Tibial nerve (tissue), 4 donors: ENCODE data around the gene OR51D1. TPM values are rescaled to one million over a fixed set of nuclear protein-coding genes. Genes with fewer than 3 reads are reported as not detected.

Experiments
- DNase-seq, 2 donors: peaks; one replicate each; pipeline ENCODE4 v3.0.0-alpha.2; 2019; ENCODE audit warnings: low spot score in 2 of 2
- H3K27ac ChIP-seq, 4 donors: fragments of 200-600 bp; sonication (generic) in 3 of 4; one replicate each; pipeline ENCODE4 v1.5.1; 2017 to 2019; ENCODE audit warnings: mild to moderate bottlenecking in 1 of 4
- H3K27me3 ChIP-seq, 2 donors: fragments of 200-600 bp; sonication (generic) in 1 of 2; one replicate each; pipeline versions ENCODE4 v1.5.1 to v1.6.0; 2017 to 2019
- H3K36me3 ChIP-seq, 3 donors: fragments of 200-600 bp; sonication (generic); one replicate each; pipeline ENCODE4 v1.5.1; 2018 to 2019
- H3K4me1 ChIP-seq, 4 donors: fragments of 200-600 bp; sonication (generic) in 3 of 4; one replicate each; pipeline ENCODE4 v1.5.1; 2017 to 2019
- H3K4me3 ChIP-seq, 4 donors: fragments of 200-600 bp; sonication (generic) in 3 of 4; one replicate each; pipeline ENCODE4 v1.5.1; 2017 to 2019; ENCODE audit warnings: mild to moderate bottlenecking in 1 of 4, moderate library complexity in 1 of 4
- H3K9me3 ChIP-seq, 4 donors: fragments of 200-600 bp; sonication (generic) in 3 of 4; one replicate each; pipeline ENCODE4 v1.5.1; 2017 to 2019
- CTCF ChIP-seq, 5 experiments: fragments of 200-600 bp in 3 of 5; fragments of 450-650 bp in 2 of 5; sonication (generic) in 3 of 5; IDR thresholded peaks; one replicate each; pipeline ENCODE4 v1.5.1; 2016 to 2019; ENCODE audit warnings: antibody characterized with exemption in 5 of 5, mild to moderate bottlenecking in 3 of 5, moderate library complexity in 2 of 5
- EP300 ChIP-seq, 2 donors: sonication (generic); formaldehyde crosslinking; IDR thresholded peaks; one replicate each; pipeline ENCODE4 v1.6.1; 2017; ENCODE audit warnings: antibody characterized with exemption in 2 of 2, mild to moderate bottlenecking in 1 of 2
- POLR2A ChIP-seq, 2 donors: fragments of 450-650 bp; IDR thresholded peaks; one replicate each; pipeline ENCODE4 v1.6.1; 2017; ENCODE audit warnings: antibody characterized with exemption in 2 of 2, mild to moderate bottlenecking in 2 of 2, moderate library complexity in 2 of 2
- WGBS, 2 donors: methylation state at CpG; one replicate each; pipeline ENCODE4 v1.1.5; 2018; 5-methylcytosine and 5-hydroxymethylcytosine counted together
- total RNA-seq, 4 donors: library from RNA; depleted of rRNA; stranded (reverse); fragments of >200 nt; gene quantifications; one replicate each; pipeline ENCODE4 v1.1.0, GENCODE V29; 2016

OR51D1 gene
- total RNA-seq, 4 donors from 2014 or later = not detected

DNA sequence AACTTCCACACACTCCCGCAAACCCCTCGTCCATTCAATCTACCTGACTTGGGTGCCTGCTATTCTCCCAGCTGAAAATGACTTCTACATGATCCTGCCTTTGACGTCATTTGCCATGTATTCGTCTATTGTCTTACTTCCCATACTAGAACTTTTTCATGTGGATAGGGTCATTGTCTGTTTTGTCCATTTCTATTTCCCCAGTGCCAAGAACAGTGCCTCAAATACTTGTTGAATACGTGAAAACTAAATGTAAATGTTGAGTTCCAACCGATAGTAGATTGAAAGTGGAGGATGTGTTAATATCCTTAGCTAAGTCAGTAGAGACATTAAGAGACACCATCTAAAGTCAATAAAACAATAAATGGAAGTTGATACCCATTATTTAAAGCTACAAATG is 30.2 kb upstream of the OR51D1 start:
- 38% methylated on average over 6 of the region's 6 CpGs for WGBS, 2 donors
- Histone ChIP-seq H3K27ac (peak overlapping the region; percentile 83 to 94 (median 89)), H3K4me3 (peak overlapping the region; percentile 62 to 78 (median 64)), H3K27me3 (no peaks in the 10 kb centered on the region), H3K9me3 (no peaks in the 10 kb centered on the region), H3K36me3 (peaks cover under 1 to 32% (median 2%) of the 10 kb centered on the region in 3 donors), H3K4me1 (peaks cover 0 to 27% (median 11%) of the 10 kb centered on the region in 4 donors)
- TF ChIP-seq CTCF (IDR thresholded peaks at IDR 0.05) = no peak
- TF ChIP-seq EP300 (IDR thresholded peaks at IDR 0.05) = no peak
- TF ChIP-seq POLR2A (IDR thresholded peaks at IDR 0.05) = no peak
- no peak for DNase-seq

GRCh38 chr11:4607781-4608666 is 29.3 kb upstream of the OR51D1 start, which contains the start of gene TRIM68:
Gene TRIM68 (minus strand): TSS chr11:4608231. CDS start chr11:4605504, 2,727 bp downstream.
- H3K36me3 ChIP-seq = peaks cover 0 to 22% (median 0%) of the 10 kb centered on the region in 3 donors
- no peaks in the 10 kb centered on the region for H3K9me3 ChIP-seq
- peak within 1 kb of the TSS; percentile 62 to 78 (median 64) for H3K4me3 ChIP-seq
- TF ChIP-seq EP300 (IDR thresholded peaks at IDR 0.05) (peak in 1 of 2 donors; percentile 80), CTCF (IDR thresholded peaks at IDR 0.05) (peak in 1 of 5 experiments; percentile 35), POLR2A (IDR thresholded peaks at IDR 0.05) (peak; percentile 59 to 77)
- 4 to 5% methylated on average over 37 to 38 of the region's 43 CpGs for WGBS, 2 donors
- DNase-seq = peak; percentile 92
- no peaks in the 10 kb centered on the region for H3K27me3 ChIP-seq
- H3K27ac ChIP-seq = peak within 1 kb of the TSS; percentile 83 to 94 (median 89)
- peaks cover 0 to 27% (median 11%) of the 10 kb centered on the region in 4 donors for H3K4me1 ChIP-seq

- TF ChIP-seq EP300 (IDR thresholded peaks at IDR 0.05) = no peak
- no peak for TF ChIP-seq CTCF (IDR thresholded peaks at IDR 0.05)
- TF ChIP-seq POLR2A (IDR thresholded peaks at IDR 0.05) = no peak
- Histone ChIP-seq H3K27ac (no peak overlapping the region), H3K27me3 (no peaks in the 10 kb centered on the region), H3K4me3 (peak overlapping the region in 1 of 4 donors; percentile 9), H3K9me3 (no peaks in the 10 kb centered on the region), H3K36me3 (no peaks in the 10 kb centered on the region), H3K4me1 (peaks cover 0 to 24% (median 11%) of the 10 kb centered on the region in 4 donors)
- DNase-seq = no peak
- WGBS, 2 donors = 46 to 50% methylated on average over 3 of the region's 3 CpGs
Observed at GRCh38 chr11:4610258-4610935, 26.9 kb upstream of the OR51D1 start.

- Histone ChIP-seq H3K9me3 (no peaks in the 10 kb centered on the region), H3K4me3 (no peak overlapping the region), H3K4me1 (peaks cover 0 to 11% (median 3%) of the 10 kb centered on the region in 4 donors), H3K27ac (no peak overlapping the region), H3K36me3 (no peaks in the 10 kb centered on the region), H3K27me3 (no peaks in the 10 kb centered on the region)
- TF ChIP-seq POLR2A (IDR thresholded peaks at IDR 0.05) = no peak
- TF ChIP-seq CTCF (IDR thresholded peaks at IDR 0.05) = no peak
- no peak for TF ChIP-seq EP300 (IDR thresholded peaks at IDR 0.05)
- 81 to 90% methylated on average over 2 of the region's 2 CpGs for WGBS, 2 donors
- DNase-seq = no peak
Observed at GRCh38 chr11:4611986-4612385, 25.3 kb upstream of the OR51D1 start.
